HG02970 (cell line): ENCODE results near the gene PYDC1.
"Not testable (repeated sequence)": the region's sequence is repeated elsewhere in the genome, so short reads cannot be mapped to it uniquely, and the experiment has no call there.

Experiments
- ATAC-seq: cut with Tn5 transposase; IDR thresholded peaks from one replicate; pipeline ENCODE4 v1.9.1; 2021; ENCODE audit warnings: mild to moderate bottlenecking, moderate library complexity, moderate number of reproducible peaks; ENCODE audit not compliant: unreplicated experiment, low FRiP score

PYDC1 gene

GRCh38 chr16:31183432-31184428, 33.2 kb downstream of the PYDC1 start:
- ATAC-seq: no peak

- no peak for ATAC-seq
Measured at GRCh38 chr16:31182391-31182790, 34.5 kb downstream of the PYDC1 start.

GRCh38 chr16:31181102-31181830, 35.7 kb downstream of the PYDC1 start:
- ATAC-seq: no peak

GRCh38 chr16:31179747-31180459, 37.0 kb downstream of the PYDC1 start, which contains the start of gene FUS:
TSS of gene FUS (plus strand) at chr16:31180139. CDS start at chr16:31180215, 76 bp downstream.
- peak; percentile 68 for ATAC-seq

- peak; percentile 1 for ATAC-seq
Measured at GRCh38 chr16:31179219-31179746, 37.7 kb downstream of the PYDC1 start.

GRCh38 chr16:31177136-31177535, 39.8 kb downstream of the PYDC1 start:
- ATAC-seq: no peak

GRCh38 chr16:31170048-31170447, 46.9 kb downstream of the PYDC1 start:
- ATAC-seq: not testable (repeated sequence)

- ATAC-seq: no peak
Measured at GRCh38 chr16:31168848-31169247, 48.1 kb downstream of the PYDC1 start.

- no peak for ATAC-seq
Measured at GRCh38 chr16:31167315-31167714, 49.6 kb downstream of the PYDC1 start.
